Measurements from ENCODE around the gene NDST1.

The NDST1 gene

DNA sequence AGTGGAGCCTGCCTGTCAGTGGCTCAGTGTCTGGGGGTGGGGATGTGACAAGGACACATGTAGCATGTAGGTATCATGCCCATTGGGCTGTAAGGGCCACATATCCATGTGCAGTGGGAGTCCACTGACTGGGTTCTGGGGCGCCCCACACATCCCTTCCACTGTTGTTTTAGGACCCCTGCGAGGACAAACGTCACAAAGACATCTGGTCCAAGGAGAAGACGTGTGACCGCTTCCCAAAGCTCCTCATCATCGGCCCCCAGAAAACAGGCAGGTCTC, 33.4 kb downstream of the NDST1 start:
- no peak for TF ChIP-seq CTCF (IDR thresholded peaks at IDR 0.05)
- TF ChIP-seq ZFX (IDR thresholded peaks at IDR 0.05; ENCODE audit: borderline replicate concordance), result no peak
- no peak overlapping the region for H3K27ac ChIP-seq

- no peak overlapping the region for H3K27ac ChIP-seq
- TF ChIP-seq ZFX (IDR thresholded peaks at IDR 0.05; ENCODE audit: borderline replicate concordance) (no peak), CTCF (IDR thresholded peaks at IDR 0.05) (no peak)
These were observed 34.0 kb downstream of the NDST1 start for GRCh38 chr5:150541895-150542294.

- no peak for TF ChIP-seq ZFX (IDR thresholded peaks at IDR 0.05; ENCODE audit: borderline replicate concordance)
- no peak for TF ChIP-seq CTCF (IDR thresholded peaks at IDR 0.05)
- no peak overlapping the region for H3K27ac ChIP-seq
These were observed 35.1 kb downstream of the NDST1 start for GRCh38 chr5:150542933-150543445.

- peak; percentile 93 for TF ChIP-seq CTCF (IDR thresholded peaks at IDR 0.05)
- TF ChIP-seq ZFX (IDR thresholded peaks at IDR 0.05; ENCODE audit: borderline replicate concordance), result no peak
These were observed 36.8 kb downstream of the NDST1 start for GRCh38 chr5:150544611-150545219.

DNA sequence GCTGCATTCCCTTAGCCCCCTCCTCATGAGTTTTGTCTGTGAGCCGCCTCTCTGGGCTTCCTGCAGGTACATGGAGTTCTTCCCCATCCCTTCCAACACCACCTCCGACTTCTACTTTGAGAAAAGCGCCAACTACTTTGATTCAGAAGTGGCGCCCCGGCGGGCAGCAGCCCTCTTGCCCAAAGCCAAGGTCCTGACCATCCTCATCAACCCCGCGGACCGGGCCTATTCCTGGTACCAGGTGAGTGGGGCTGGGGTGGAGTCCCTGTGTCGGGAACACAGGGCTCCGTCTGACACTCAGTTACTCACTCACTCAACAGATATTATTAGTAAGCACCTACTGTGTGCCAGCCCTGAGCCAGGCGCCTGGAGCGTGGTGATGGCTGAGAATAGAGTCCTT, 37.3 kb downstream of the NDST1 start:
- H3K27ac ChIP-seq, result no peak overlapping the region
- TF ChIP-seq ZFX (IDR thresholded peaks at IDR 0.05; ENCODE audit: borderline replicate concordance) (no peak), CTCF (IDR thresholded peaks at IDR 0.05) (no peak)

More at GRCh38 chr5:150544611-150545219, 36.8 kb downstream of the NDST1 start:
- no peak overlapping the region for H3K27ac ChIP-seq

DNA sequence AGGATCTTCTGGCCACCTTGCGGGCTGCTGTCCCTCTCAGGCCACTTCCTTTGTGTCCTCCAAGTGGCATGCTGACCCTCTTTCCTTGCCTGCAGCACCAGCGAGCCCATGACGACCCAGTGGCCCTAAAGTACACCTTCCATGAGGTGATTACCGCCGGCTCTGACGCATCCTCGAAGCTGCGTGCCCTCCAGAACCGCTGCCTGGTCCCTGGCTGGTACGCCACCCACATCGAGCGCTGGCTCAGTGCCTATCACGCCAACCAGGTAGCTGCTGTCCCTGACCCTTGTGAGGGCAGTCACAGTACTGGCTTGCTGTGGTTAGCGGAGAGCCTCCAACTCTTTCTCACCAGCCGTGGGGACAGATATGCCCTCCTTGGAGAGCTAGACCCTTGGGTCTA, 40.2 kb downstream of the NDST1 start:
- TF ChIP-seq ZFX (IDR thresholded peaks at IDR 0.05; ENCODE audit: borderline replicate concordance), result no peak
- TF ChIP-seq CTCF (IDR thresholded peaks at IDR 0.05), result no peak
- no peak overlapping the region for H3K27ac ChIP-seq

GRCh38 chr5:150549735-150550134, 41.8 kb downstream of the NDST1 start:
- no peak for TF ChIP-seq ZFX (IDR thresholded peaks at IDR 0.05; ENCODE audit: borderline replicate concordance)
- no peak for TF ChIP-seq CTCF (IDR thresholded peaks at IDR 0.05)
- no peak overlapping the region for H3K27ac ChIP-seq

All from 22Rv1 (cell line).